HUES6 (cell line): Measurements from ENCODE around the gene SCN5A.

Experiments
- H3K27ac ChIP-seq: 2 replicates; pipeline ENCODE4 v1.7.0; 2013; ENCODE audit warnings: low read depth, mild to moderate bottlenecking, low read length, inconsistent platforms
- H3K27me3 ChIP-seq: 2 replicates; pipeline ENCODE4 v1.6.1; 2013; ENCODE audit warnings: low read length; ENCODE audit not compliant: control insufficient read depth, insufficient read depth
- H3K36me3 ChIP-seq: 2 replicates; pipeline ENCODE4 v1.6.1; 2013; ENCODE audit warnings: low read length; ENCODE audit not compliant: control insufficient read depth, insufficient read depth
- H3K4me1 ChIP-seq: 2 replicates; pipeline ENCODE4 v1.6.1; 2013; ENCODE audit warnings: low read length; ENCODE audit not compliant: control insufficient read depth, insufficient read depth
- H3K4me3 ChIP-seq: 2 replicates; pipeline ENCODE4 v1.5.1; 2013; ENCODE audit warnings: low read depth, low read length
- H3K9ac ChIP-seq: one replicate; pipeline ENCODE4 v1.6.1; 2013; ENCODE audit warnings: mild to moderate bottlenecking, low read length
- H3K9me3 ChIP-seq: 2 replicates; pipeline ENCODE4 v1.6.1; 2013; ENCODE audit warnings: low read depth, low read length; ENCODE audit not compliant: control insufficient read depth, insufficient read depth

SCN5A gene

DNA sequence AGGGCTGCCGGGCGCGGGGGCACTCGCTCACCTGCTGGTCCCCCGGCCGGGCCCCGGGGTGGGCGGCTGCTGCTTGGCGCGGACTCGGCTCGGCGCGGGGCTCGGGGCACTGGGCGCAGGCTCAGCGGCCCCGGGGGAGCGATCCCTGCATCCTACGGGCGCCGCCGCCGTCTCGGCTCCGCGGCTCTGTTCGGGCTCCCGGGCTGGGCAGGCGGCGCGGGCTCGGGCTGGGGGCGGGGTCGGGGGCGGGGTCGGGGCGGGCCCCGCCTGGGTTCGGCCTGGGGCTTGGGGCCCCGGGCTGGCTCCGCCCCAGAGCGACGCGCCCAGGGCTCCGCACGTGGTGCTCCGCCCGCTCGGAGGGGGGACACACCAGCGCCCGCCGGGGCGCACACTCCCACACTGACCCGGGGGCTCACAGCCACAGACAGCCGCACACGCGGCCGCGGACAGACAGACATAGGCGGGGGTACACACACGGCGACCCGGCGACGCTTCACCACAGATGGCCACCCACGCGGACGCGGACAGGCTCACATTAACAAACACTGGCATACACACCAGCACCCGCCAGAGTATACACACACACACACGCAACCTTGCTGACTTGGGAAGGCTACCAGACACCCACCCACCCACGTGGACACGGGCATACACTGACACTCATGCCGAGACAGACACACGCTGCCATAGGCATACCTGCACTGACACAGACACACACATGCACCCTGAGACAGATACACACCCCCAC lies at the start of gene SCN5A:
TSS of gene SCN5A (minus strand) at position 188 of the 748 bp plus-strand sequence. CDS start 16,380 bp downstream, outside the sequence.
- Histone ChIP-seq H3K4me1 (peaks cover 9% of the 10 kb centered on the region), H3K27me3 (peaks cover 59% of the 10 kb centered on the region), H3K36me3 (no peaks in the 10 kb centered on the region), H3K9me3 (no peaks in the 10 kb centered on the region), H3K9ac (peak within 1 kb of the TSS; percentile 57), H3K27ac (no peak within 1 kb of the TSS), H3K4me3 (peak within 1 kb of the TSS; percentile 84)

DNA sequence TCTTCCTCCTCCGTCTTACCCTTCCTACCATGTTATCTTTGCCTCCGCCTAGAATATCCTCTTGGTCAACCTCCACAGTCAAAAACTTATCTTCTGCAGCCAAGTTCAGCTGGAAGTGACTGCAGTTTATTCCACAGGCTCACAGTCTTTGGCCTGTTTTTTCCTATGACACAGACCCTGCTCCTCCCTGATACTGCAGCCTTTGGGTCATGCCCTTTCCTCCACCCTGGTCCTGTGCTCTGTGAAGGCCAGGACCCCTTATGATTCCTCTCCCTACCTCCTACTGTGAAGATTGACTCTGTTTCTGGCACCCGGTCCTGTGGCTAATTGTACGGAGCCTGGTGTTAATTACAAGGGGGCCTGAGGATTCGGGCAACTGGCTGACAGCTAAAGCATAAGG lies 49.3 kb upstream of the SCN5A start:
- no peak overlapping the region for H3K27ac ChIP-seq
- H3K9me3 ChIP-seq: no peaks in the 10 kb centered on the region

DNA sequence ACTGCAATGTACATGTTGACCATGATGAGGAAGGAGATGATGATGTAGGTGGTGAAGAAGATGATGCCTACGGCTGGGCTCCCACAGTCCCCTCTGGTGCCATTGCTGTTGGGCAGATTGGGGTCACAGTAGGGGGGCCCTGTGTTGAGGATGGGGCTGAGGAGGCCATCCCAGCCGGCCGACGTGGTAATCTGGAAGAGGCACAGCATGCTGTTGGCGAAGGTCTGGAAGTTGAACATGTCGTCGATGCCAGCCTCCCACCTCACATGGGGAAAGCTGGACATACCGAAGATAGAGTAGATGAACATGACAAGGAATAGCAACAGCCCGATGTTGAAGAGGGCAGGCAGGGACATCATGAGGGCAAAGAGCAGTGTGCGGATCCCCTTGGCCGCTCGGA lies 48.6 kb upstream of the SCN5A start:
- Histone ChIP-seq H3K27me3 (no peaks in the 10 kb centered on the region; the same call in none of the 2 replicates), H3K4me3 (no peak overlapping the region), H3K4me1 (no peaks in the 10 kb centered on the region), H3K36me3 (no peaks in the 10 kb centered on the region), H3K9ac (no peak overlapping the region), H3K27ac (no peak overlapping the region), H3K9me3 (no peaks in the 10 kb centered on the region)

More for the DNA sequence above, 49.3 kb upstream of the SCN5A start:
- no peaks in the 10 kb centered on the region for H3K36me3 ChIP-seq
- no peak overlapping the region for H3K9ac ChIP-seq
- no peak overlapping the region for H3K4me3 ChIP-seq
- H3K4me1 ChIP-seq: no peaks in the 10 kb centered on the region
- H3K27me3 ChIP-seq: peaks cover 5% of the 10 kb centered on the region

DNA sequence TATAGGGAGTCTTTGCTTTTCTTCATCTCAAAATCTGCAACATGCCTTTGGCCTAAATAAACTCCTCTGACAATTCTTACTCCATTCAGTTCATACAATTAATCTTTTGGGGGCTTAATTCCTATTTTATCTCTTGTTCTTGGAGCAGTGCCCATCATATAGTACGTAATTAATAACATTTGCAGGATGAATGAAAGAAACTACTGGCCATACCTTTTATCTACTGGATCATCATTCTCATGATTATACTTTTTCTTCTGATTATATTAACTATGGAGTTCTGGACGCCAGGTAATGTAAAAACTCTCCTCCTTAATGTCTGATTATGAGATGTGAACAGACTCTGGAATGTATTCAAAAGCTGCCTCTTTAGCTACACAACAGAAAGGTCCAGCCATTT lies 46.5 kb upstream of the SCN5A start:
- Histone ChIP-seq H3K4me1 (no peaks in the 10 kb centered on the region), H3K27me3 (no peaks in the 10 kb centered on the region; the same call in 1 of the 2 replicates), H3K27ac (no peak overlapping the region), H3K9ac (no peak overlapping the region), H3K36me3 (no peaks in the 10 kb centered on the region), H3K4me3 (no peak overlapping the region), H3K9me3 (no peaks in the 10 kb centered on the region)

DNA sequence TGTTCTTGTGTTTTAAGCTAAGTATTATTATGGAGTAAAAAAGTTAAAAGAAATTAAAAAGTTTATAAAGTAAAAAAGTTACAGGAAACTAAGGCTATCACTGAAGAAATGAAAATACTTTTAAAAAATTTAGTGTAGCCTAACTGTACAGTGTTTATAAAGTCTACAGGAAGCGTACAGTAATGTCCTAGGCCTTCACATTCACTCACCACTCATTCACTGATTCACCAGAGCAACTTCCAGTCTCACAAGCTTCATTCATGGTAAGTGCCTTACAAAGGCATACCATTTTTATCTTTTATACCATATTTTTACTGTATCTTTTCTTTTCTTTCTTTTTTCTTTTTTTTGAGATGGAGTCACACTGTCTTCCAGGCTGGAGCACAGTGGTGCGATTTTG lies 40.7 kb upstream of the SCN5A start:
- no peak overlapping the region for H3K4me3 ChIP-seq
- H3K36me3 ChIP-seq: no peaks in the 10 kb centered on the region
- no peaks in the 10 kb centered on the region for H3K4me1 ChIP-seq
- no peaks in the 10 kb centered on the region; the same call in 1 of the 2 replicates for H3K27me3 ChIP-seq
- H3K9ac ChIP-seq: no peak overlapping the region
- H3K27ac ChIP-seq: no peak overlapping the region
- no peaks in the 10 kb centered on the region for H3K9me3 ChIP-seq

DNA sequence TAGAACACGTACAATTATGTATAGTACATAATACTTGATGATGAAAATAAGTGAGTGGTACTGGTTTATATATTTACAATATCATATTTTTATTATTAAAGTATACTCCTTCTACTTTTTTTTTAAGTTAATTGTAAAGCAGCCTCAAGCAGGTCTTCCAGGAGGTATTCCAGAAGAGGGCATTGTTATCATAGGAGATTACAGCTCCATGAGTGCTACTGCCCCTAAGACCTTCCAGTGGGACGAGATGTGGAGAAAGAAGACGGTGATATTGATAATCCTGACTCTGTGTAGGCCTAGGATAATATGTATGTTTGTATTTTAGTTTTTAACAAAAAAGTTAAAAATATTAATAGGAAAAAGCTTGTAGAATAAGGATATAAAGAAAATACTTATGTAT lies 40.3 kb upstream of the SCN5A start:
- Histone ChIP-seq H3K9me3 (no peaks in the 10 kb centered on the region), H3K9ac (no peak overlapping the region), H3K4me1 (no peaks in the 10 kb centered on the region), H3K27me3 (no peaks in the 10 kb centered on the region; the same call in 1 of the 2 replicates), H3K27ac (no peak overlapping the region), H3K36me3 (no peaks in the 10 kb centered on the region), H3K4me3 (no peak overlapping the region)

DNA sequence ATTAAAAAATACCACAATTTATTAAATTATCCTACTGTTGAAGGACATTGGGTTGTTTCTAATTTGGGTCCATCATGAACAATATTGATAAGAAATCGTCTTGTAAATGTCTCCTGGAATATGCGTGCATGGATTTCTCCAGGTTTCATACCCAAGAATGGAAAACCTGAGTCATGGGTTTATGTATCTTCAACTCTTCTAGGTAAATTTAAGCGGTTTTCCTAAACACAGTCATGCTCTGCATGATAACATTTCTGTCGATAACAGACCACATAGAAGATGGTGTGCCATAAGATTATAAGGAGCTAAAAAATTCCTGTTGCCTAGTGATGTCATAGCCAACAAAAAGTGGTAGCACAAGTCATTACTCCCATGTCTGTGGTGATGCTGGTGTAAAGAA lies 39.9 kb upstream of the SCN5A start:
- Histone ChIP-seq H3K27ac (no peak overlapping the region), H3K9me3 (no peaks in the 10 kb centered on the region), H3K27me3 (no peaks in the 10 kb centered on the region; the same call in 1 of the 2 replicates), H3K4me3 (no peak overlapping the region), H3K4me1 (no peaks in the 10 kb centered on the region), H3K9ac (no peak overlapping the region), H3K36me3 (no peaks in the 10 kb centered on the region)

DNA sequence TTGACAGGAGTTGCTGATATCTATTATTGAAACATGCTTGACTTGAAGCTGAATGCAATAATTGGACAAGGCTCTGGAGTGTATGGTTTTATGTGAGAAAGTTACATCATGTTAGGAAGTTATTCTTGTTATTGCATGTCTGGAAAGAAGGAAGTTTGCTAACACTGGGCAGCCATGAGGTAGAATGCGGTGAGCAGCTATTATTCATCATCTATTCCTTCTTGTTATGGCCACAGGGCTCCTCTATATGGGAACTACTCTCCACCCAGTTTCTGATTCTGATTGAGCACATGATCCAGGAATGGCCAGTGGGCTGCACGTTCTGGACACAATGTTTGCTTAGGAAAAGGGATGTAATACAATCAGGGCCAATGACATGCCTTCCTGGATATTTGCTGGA lies 37.8 kb upstream of the SCN5A start:
- H3K36me3 ChIP-seq: no peaks in the 10 kb centered on the region
- no peaks in the 10 kb centered on the region for H3K4me1 ChIP-seq
- H3K9me3 ChIP-seq: no peaks in the 10 kb centered on the region
- no peaks in the 10 kb centered on the region for H3K27me3 ChIP-seq
- H3K4me3 ChIP-seq: no peak overlapping the region
- no peak overlapping the region for H3K9ac ChIP-seq
- H3K27ac ChIP-seq: no peak overlapping the region

DNA sequence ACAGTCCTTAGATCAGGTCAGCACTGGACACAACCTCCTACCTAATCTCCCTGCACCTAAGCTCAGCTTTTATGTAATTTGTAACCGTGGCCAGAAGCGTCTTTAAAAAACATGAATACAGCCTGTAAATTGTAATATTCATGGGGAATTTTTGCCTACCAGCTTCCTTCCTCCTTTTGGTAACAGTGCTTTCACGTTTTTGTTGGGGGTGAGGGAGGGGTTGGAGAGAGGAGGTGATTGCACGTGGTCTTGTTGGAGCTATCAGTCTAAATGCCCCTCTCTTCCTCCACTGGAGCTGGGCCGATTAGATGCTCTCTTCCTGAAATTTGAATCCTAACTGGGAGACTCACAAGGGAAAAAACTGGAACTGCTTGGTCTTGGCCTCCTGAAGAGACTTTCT lies 35.1 kb upstream of the SCN5A start:
- Histone ChIP-seq H3K27ac (no peak overlapping the region), H3K36me3 (no peaks in the 10 kb centered on the region), H3K27me3 (peaks cover 8% of the 10 kb centered on the region; the same call in 1 of the 2 replicates), H3K4me3 (no peak overlapping the region), H3K9me3 (no peaks in the 10 kb centered on the region), H3K9ac (no peak overlapping the region), H3K4me1 (no peaks in the 10 kb centered on the region)

DNA sequence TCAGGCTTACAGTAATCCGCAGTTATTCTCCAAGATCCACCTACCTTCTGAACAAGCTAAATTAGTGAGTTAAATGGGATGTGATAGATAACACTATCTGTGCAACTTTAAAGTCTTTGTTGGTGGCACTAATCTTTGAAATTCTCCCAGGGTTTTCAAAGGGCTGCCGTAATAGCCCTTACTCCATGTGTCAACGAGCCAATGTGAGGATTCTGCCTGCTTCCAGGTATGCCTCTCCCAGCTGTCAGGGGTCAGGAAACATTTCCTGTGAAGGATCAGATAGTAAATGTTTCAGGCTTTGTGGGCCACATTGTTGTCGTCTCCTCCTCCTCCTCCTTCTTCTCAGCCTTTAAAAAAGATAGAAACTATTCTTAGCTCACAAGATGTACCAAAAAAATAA lies 20.2 kb upstream of the SCN5A start:
- no peaks in the 10 kb centered on the region; the same call in 1 of the 2 replicates for H3K4me1 ChIP-seq
- H3K9me3 ChIP-seq: no peaks in the 10 kb centered on the region
- H3K36me3 ChIP-seq: no peaks in the 10 kb centered on the region
- H3K4me3 ChIP-seq: no peak overlapping the region
- H3K9ac ChIP-seq: no peak overlapping the region
- H3K27ac ChIP-seq: no peak overlapping the region
- no peaks in the 10 kb centered on the region for H3K27me3 ChIP-seq

DNA sequence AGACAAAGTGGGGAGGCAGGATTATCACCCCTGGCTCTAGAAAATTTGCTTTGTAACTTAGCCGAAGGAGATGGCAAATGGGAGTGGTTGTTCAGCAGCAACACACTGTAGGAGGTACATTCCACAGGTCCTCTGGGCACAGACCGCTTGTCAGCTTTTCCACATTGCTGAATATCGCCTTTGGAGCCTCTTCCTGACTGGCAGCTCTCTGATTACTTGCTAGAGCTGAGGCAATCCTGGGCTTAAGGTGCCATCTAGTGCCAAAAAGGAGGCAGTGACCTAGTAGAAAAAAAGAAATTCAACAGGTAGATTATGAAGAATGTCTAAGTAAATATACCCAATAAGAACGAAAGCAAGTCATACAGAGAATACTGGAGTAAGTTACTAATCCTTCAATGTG lies 13.1 kb upstream of the SCN5A start:
- Histone ChIP-seq H3K36me3 (no peaks in the 10 kb centered on the region), H3K27me3 (no peaks in the 10 kb centered on the region), H3K9me3 (peaks cover 18% of the 10 kb centered on the region; the same call in 1 of the 2 replicates), H3K4me3 (no peak overlapping the region), H3K4me1 (peaks cover 12% of the 10 kb centered on the region), H3K27ac (no peak overlapping the region), H3K9ac (no peak overlapping the region)
